HepG2 (cell line): ENCODE results near the gene BICDL1.

ENCODE experiments used
- FIP1L1 ChIP-seq: fragments of 200-400 bp; formaldehyde crosslinking; IDR thresholded peaks from 2 replicates; pipeline ENCODE4 v1.6.1; 2018; ENCODE audit warnings: low read depth, mild to moderate bottlenecking, low read length, moderate library complexity, borderline replicate concordance; ENCODE audit not compliant: insufficient read depth
- LCORL ChIP-seq, 2 experiments: fragments of 450-650 bp in 1 of 2; sonication (generic) in 1 of 2; formaldehyde crosslinking in 1 of 2; IDR thresholded peaks; 2 replicates each; pipeline versions ENCODE4 v1.5.0 to v1.6.1; 2017 to 2020; ENCODE audit warnings: antibody characterized with exemption in 1 of 2, missing genetic modification reagents in 1 of 2
- NFATC3 ChIP-seq: sonication (generic); formaldehyde crosslinking; IDR thresholded peaks from 2 replicates; pipeline ENCODE4 v1.5.1; 2020; ENCODE audit warnings: mild to moderate bottlenecking, missing genetic modification reagents
- POLR2A ChIP-seq, 2 experiments: IDR thresholded peaks; 2 replicates each; pipeline ENCODE4 v1.6.1; 2011; ENCODE audit warnings: low read depth in 2 of 2, low read length in 2 of 2, mild to moderate bottlenecking in 1 of 2, moderate library complexity in 1 of 2; ENCODE audit not compliant: insufficient read depth in 1 of 2
- PPARG ChIP-seq: conservative IDR thresholded peaks from 2 replicates; pipeline ENCODE4 v1.6.1; 2016; ENCODE audit warnings: missing biosample characterization, missing genetic modification reagents
- TAF1 ChIP-seq: sonication (generic); formaldehyde crosslinking; IDR thresholded peaks from 2 replicates; pipeline ENCODE4 v1.4.0; 2020; ENCODE audit warnings: missing genetic modification reagents
- ZBTB2 ChIP-seq: sonication (generic); formaldehyde crosslinking; IDR thresholded peaks from 2 replicates; pipeline ENCODE4 v1.8.0; 2022; ENCODE audit warnings: low read depth, missing genetic modification reagents

DNA sequence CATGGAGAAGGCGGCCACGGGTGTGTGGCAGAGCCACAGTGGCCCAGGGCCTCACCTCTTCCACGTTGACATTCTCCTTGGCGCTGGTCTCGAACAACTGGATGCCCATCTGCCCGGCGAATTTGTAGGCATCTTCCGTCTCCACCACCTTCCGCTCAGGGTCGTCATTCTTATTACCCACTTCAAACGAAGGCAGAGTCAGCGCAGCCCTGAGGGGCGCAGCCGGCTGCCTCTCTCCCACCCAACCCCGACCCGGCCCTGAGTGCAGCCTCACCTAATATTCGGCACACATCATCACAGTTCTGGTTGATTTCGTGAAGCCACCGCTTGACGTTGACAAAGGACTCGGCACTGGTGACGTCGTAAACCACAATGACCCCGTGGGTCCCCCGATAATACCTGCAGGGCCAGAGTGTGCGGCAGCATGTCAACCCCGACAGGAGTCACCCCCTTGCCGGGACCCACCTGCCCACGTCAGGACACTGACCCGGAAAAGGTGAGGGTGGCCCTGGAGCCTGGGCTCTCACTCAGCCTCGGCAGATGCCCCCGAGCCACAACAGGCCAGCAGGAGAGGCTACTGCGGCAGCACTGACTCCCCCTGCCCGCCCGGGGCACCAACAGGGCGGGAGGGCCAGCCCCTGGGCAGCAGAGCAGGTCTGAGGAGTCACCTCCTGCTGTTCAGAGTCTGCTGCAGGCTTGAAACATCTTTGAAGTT lies 109.9 kb downstream of the BICDL1 start:
- TF ChIP-seq FIP1L1, result no peak
- no peak for TF ChIP-seq PPARG (CRISPR knock-in tag)
- no peak for TF ChIP-seq LCORL (IDR thresholded peaks at IDR 0.05)
- TF ChIP-seq LCORL (CRISPR knock-in tag; IDR thresholded peaks at IDR 0.05), result no peak
- no peak for TF ChIP-seq TAF1
- no peak for TF ChIP-seq ZBTB2 (CRISPR knock-in tag)
- TF ChIP-seq NFATC3 (CRISPR knock-in tag), result no peak
- no peak for TF ChIP-seq POLR2A (IDR thresholded peaks at IDR 0.05; ENCODE audit: insufficient read depth in 1 of 2, low read depth in 2 of 2, low read length in 2 of 2)
